SH-SY5Y (cell line): ENCODE data around the gene ITPK1.

Experiments
- GATA2 ChIP-seq: IDR thresholded peaks from 2 replicates; pipeline ENCODE4 v1.6.1; 2011; ENCODE audit warnings: mild to moderate bottlenecking, low read depth, low read length
- GATA3 ChIP-seq: IDR thresholded peaks from 2 replicates; pipeline ENCODE4 v1.6.1; 2011; ENCODE audit warnings: low read depth, mild to moderate bottlenecking, low read length, moderate library complexity

GRCh38 chr14:92982956-92983355, 132.8 kb downstream of the ITPK1 start:
- TF ChIP-seq GATA2 (no peak), GATA3 (no peak)
